Measurements from ENCODE around the gene SLX4. TPM values are rescaled to one million over a fixed set of nuclear protein-coding genes. Genes with fewer than 3 reads are reported as not detected.

The SLX4 gene
- total and polyA plus RNA-seq, 2 donors, result 2.0 to 2.9 TPM

DNA sequence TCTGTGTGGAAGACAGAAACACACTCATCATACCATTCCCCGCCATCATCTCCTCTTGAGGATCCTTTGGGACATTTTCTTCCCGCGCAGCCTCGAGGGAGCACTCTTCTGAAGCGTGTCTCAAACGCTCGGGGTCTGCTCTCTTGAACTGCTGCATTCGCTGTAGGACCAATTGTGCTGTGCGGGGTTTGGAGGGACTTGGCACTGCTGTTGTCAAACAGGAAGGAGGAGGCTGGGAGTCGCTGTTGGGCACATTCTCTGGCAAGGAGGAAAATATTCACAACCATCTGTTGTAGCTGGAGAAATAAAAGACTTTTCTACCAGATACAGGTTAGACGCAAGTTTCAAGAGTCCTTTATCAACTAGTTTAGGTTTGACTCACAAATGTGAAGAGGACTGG, 5.0 kb downstream of the SLX4 start:
- Histone ChIP-seq H3K4me1 (ENCODE audit: control insufficient read depth in 2 of 2, insufficient read depth in 2 of 2, low read length in 2 of 2) (peaks cover 6 to 9% of the 10 kb centered on the region in 2 donors), H3K9me3 (ENCODE audit: control insufficient read depth in 2 of 2, insufficient read depth in 1 of 2, low read length in 1 of 2) (no peaks in the 10 kb centered on the region), H3K27ac (ENCODE audit: low read depth in 1 of 2, low read length in 1 of 2) (no peak overlapping the region), H3K4me3 (ENCODE audit: low read length in 2 of 2) (no peak overlapping the region), H3K36me3 (ENCODE audit: control insufficient read depth in 2 of 2, insufficient read depth in 2 of 2, low read length in 1 of 2) (peaks cover 13 to 30% of the 10 kb centered on the region in 2 donors), H3K27me3 (ENCODE audit: control insufficient read depth in 2 of 2, insufficient read depth in 1 of 2, low read length in 1 of 2) (no peaks in the 10 kb centered on the region)
- WGBS, result 94% methylated on average over 11 of the region's 11 CpGs
- DNase-seq (ENCODE audit: low read depth in 6 of 9, low spot score in 9 of 9), result no peak

DNA sequence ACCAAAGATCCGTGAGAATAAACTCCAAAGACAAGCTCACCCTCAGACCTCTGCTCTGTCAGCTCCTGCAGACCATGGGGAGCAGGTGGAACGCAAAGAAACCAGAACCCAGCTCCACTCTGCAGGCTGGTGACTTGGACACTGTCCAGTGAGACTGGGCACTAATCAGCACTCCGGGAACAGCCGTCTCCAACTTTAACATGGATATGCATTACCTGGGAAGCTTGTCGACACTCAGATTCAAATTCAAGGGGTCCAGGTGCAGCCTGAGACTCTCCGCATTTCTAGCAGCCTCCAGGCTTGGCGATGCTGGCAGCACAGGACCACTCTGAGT, 9.1 kb downstream of the SLX4 start:
- H3K36me3 ChIP-seq (ENCODE audit: control insufficient read depth in 2 of 2, insufficient read depth in 2 of 2, low read length in 1 of 2), result peaks cover 30 to 53% of the 10 kb centered on the region in 2 donors

DNA sequence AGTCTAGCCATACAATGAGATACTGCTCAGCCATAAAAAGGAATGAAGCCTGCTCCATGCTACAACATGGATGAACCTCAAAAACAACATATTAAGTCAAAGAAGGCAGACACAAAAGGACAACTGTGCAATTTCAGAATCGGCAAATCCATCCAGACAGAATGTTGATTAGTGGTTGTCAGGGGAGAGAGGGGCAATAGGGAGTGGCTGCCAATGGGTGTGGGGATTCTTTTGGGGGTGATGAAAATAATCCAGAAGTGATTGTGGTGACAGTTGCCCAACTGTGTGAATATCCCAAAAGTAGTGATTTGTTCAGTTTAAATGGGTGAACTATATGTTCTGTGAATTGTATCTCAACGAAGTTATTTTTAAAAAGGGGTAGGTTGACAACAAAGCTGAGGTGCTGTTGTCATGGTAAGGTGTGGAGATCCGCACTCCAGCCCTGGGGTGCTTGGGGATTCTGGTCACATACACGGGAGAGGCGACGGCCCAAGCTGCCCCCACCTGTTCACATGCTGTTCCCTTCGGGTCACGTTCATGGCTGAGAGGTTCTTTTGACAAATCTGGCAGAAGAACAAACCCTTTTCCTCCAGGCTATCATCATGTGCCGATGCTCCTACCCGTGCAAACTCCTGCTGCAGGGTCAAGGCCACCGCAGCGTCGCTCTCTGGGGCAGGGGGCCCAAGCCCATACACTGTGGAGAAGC, 9.6 kb downstream of the SLX4 start:
- Histone ChIP-seq H3K4me1 (ENCODE audit: control insufficient read depth in 2 of 2, insufficient read depth in 2 of 2, low read length in 2 of 2) (no peaks in the 10 kb centered on the region), H3K36me3 (ENCODE audit: control insufficient read depth in 2 of 2, insufficient read depth in 2 of 2, low read length in 1 of 2) (peaks cover 30 to 57% of the 10 kb centered on the region in 2 donors), H3K4me3 (ENCODE audit: low read length in 2 of 2) (no peak overlapping the region), H3K27ac (ENCODE audit: low read depth in 1 of 2, low read length in 1 of 2) (no peak overlapping the region), H3K27me3 (ENCODE audit: control insufficient read depth in 2 of 2, insufficient read depth in 1 of 2, low read length in 1 of 2) (no peaks in the 10 kb centered on the region), H3K9me3 (ENCODE audit: control insufficient read depth in 2 of 2, insufficient read depth in 1 of 2, low read length in 1 of 2) (peaks cover 3 to 14% of the 10 kb centered on the region in 2 donors)
- WGBS, result 98% methylated on average over 13 of the region's 13 CpGs
- DNase-seq (ENCODE audit: low read depth in 6 of 9, low spot score in 9 of 9), result no peak

More for the DNA sequence above, 9.1 kb downstream of the SLX4 start:
- H3K4me3 ChIP-seq (ENCODE audit: low read length in 2 of 2), result no peak overlapping the region
- WGBS, result 99% methylated on average over 7 of the region's 7 CpGs
- DNase-seq (ENCODE audit: low read depth in 6 of 9, low spot score in 9 of 9), result no peak
- H3K4me1 ChIP-seq (ENCODE audit: control insufficient read depth in 2 of 2, insufficient read depth in 2 of 2, low read length in 2 of 2), result no peaks in the 10 kb centered on the region
- no peaks in the 10 kb centered on the region for H3K27me3 ChIP-seq (ENCODE audit: control insufficient read depth in 2 of 2, insufficient read depth in 1 of 2, low read length in 1 of 2)
- no peak overlapping the region for H3K27ac ChIP-seq (ENCODE audit: low read depth in 1 of 2, low read length in 1 of 2)
- H3K9me3 ChIP-seq (ENCODE audit: control insufficient read depth in 2 of 2, insufficient read depth in 1 of 2, low read length in 1 of 2), result peaks cover 3 to 14% of the 10 kb centered on the region in 2 donors

DNA sequence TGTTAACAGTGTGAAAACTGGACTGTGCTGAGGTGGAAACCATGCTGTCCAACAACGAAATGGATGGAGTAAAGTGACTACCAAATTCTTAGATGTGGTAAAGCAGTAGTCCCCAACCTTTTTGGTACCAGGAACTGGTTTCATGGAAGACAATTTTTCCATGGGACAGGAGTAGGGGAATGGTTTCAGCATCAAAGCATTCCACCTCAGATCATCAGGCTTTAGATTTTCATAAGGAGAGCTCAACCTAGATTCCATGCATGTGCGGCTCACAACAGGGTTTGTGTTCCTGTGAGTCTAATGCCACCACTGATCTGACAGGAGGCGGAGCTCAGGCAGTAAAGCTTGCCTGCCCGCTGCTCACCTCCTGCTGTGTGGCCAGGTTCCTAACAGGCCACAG, 11.5 kb downstream of the SLX4 start:
- H3K36me3 ChIP-seq (ENCODE audit: control insufficient read depth in 2 of 2, insufficient read depth in 2 of 2, low read length in 1 of 2), result peaks cover 34 to 58% of the 10 kb centered on the region in 2 donors
- WGBS, result 99% methylated on average over 4 of the region's 4 CpGs
- H3K9me3 ChIP-seq (ENCODE audit: control insufficient read depth in 2 of 2, insufficient read depth in 1 of 2, low read length in 1 of 2), result peaks cover 3 to 14% of the 10 kb centered on the region in 2 donors
- no peak for DNase-seq (ENCODE audit: low read depth in 6 of 9, low spot score in 9 of 9)
- no peak overlapping the region for H3K4me3 ChIP-seq (ENCODE audit: low read length in 2 of 2)
- no peaks in the 10 kb centered on the region for H3K27me3 ChIP-seq (ENCODE audit: control insufficient read depth in 2 of 2, insufficient read depth in 1 of 2, low read length in 1 of 2)
- no peaks in the 10 kb centered on the region for H3K4me1 ChIP-seq (ENCODE audit: control insufficient read depth in 2 of 2, insufficient read depth in 2 of 2, low read length in 2 of 2)
- H3K27ac ChIP-seq (ENCODE audit: low read depth in 1 of 2, low read length in 1 of 2), result no peak overlapping the region

DNA sequence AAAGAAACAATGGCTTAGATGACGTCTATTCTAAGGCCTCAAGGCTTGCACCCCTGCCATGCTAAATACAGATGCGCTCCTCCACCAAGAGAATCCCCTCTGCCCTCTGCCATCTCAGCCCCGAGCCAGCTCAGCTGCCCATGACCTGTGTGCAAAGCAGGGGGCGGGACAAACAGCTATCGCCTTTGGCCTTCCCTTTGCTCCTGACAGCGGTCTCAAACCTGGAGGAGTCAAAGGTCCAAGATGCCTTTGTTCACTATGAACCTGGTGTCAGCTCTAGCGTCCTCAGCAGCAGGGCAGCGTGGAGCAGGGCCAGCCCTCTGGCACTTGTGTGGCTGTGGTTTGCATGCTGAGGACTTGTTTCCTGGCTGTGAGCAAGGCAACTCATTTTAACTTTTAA, 12.3 kb downstream of the SLX4 start:
- 90% methylated on average over 8 of the region's 8 CpGs for WGBS
- no peak for DNase-seq (ENCODE audit: low read depth in 6 of 9, low spot score in 9 of 9)
- Histone ChIP-seq H3K27me3 (ENCODE audit: control insufficient read depth in 2 of 2, insufficient read depth in 1 of 2, low read length in 1 of 2) (no peaks in the 10 kb centered on the region), H3K36me3 (ENCODE audit: control insufficient read depth in 2 of 2, insufficient read depth in 2 of 2, low read length in 1 of 2) (peaks cover 37 to 66% of the 10 kb centered on the region in 2 donors), H3K27ac (ENCODE audit: low read depth in 1 of 2, low read length in 1 of 2) (no peak overlapping the region), H3K4me3 (ENCODE audit: low read length in 2 of 2) (no peak overlapping the region), H3K9me3 (ENCODE audit: control insufficient read depth in 2 of 2, insufficient read depth in 1 of 2, low read length in 1 of 2) (peaks cover 3 to 14% of the 10 kb centered on the region in 2 donors), H3K4me1 (ENCODE audit: control insufficient read depth in 2 of 2, insufficient read depth in 2 of 2, low read length in 2 of 2) (no peaks in the 10 kb centered on the region)

DNA sequence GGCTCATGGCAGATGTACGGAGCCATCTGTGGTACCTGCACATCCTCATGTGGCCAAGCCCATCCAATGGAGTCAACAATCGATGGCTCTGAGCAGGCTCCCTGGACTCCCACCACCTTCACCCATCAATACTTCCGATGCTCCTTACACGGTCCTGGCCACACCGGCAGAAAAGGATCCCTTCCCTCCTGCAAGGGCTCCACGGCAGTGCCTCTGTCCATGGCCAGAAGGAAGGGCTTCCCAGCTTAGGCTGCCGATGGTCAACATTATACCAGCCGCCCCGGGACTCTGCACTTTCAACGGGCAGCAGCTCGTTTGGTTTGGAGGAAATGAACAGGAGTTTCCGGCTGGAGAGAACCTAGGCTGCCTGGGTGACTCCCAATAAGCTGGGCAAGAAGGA, 13.2 kb downstream of the SLX4 start:
- no peak overlapping the region for H3K4me3 ChIP-seq (ENCODE audit: low read length in 2 of 2)
- H3K9me3 ChIP-seq (ENCODE audit: control insufficient read depth in 2 of 2, insufficient read depth in 1 of 2, low read length in 1 of 2), result peaks cover 3 to 14% of the 10 kb centered on the region in 2 donors
- peaks cover 37 to 63% of the 10 kb centered on the region in 2 donors for H3K36me3 ChIP-seq (ENCODE audit: control insufficient read depth in 2 of 2, insufficient read depth in 2 of 2, low read length in 1 of 2)
- no peak for DNase-seq (ENCODE audit: low read depth in 6 of 9, low spot score in 9 of 9)
- WGBS, result 98% methylated on average over 12 of the region's 12 CpGs
- no peaks in the 10 kb centered on the region for H3K27me3 ChIP-seq (ENCODE audit: control insufficient read depth in 2 of 2, insufficient read depth in 1 of 2, low read length in 1 of 2)
- H3K4me1 ChIP-seq (ENCODE audit: control insufficient read depth in 2 of 2, insufficient read depth in 2 of 2, low read length in 2 of 2), result no peaks in the 10 kb centered on the region
- H3K27ac ChIP-seq (ENCODE audit: low read depth in 1 of 2, low read length in 1 of 2), result no peak overlapping the region

DNA sequence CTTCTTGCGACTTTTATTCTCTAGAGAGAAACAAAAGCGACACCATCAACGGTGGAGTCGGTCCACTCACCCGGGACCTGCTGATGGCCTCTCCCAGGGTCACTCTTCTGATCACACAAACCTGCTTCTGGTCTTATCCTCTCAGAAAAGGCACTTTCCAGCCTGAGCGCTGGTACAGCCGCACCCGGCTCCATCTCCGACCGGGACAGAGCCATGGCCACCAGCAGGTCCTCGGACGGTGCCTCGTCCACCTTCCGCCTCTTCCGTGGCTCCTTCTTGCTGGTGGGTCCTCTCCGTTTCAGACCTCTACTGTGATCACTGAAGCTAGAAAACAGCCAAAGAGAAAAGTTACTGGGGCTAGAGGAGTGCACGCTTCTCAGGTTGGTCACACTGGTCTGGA, 13.7 kb downstream of the SLX4 start:
- 98% methylated on average over 17 of the region's 17 CpGs for WGBS
- Histone ChIP-seq H3K4me3 (ENCODE audit: low read length in 2 of 2) (no peak overlapping the region), H3K36me3 (ENCODE audit: control insufficient read depth in 2 of 2, insufficient read depth in 2 of 2, low read length in 1 of 2) (peaks cover 35 to 58% of the 10 kb centered on the region in 2 donors), H3K4me1 (ENCODE audit: control insufficient read depth in 2 of 2, insufficient read depth in 2 of 2, low read length in 2 of 2) (no peaks in the 10 kb centered on the region), H3K27ac (ENCODE audit: low read depth in 1 of 2, low read length in 1 of 2) (no peak overlapping the region), H3K27me3 (ENCODE audit: control insufficient read depth in 2 of 2, insufficient read depth in 1 of 2, low read length in 1 of 2) (no peaks in the 10 kb centered on the region), H3K9me3 (ENCODE audit: control insufficient read depth in 2 of 2, insufficient read depth in 1 of 2, low read length in 1 of 2) (peaks cover 3 to 14% of the 10 kb centered on the region in 2 donors)
- DNase-seq (ENCODE audit: low read depth in 6 of 9, low spot score in 9 of 9), result no peak

DNA sequence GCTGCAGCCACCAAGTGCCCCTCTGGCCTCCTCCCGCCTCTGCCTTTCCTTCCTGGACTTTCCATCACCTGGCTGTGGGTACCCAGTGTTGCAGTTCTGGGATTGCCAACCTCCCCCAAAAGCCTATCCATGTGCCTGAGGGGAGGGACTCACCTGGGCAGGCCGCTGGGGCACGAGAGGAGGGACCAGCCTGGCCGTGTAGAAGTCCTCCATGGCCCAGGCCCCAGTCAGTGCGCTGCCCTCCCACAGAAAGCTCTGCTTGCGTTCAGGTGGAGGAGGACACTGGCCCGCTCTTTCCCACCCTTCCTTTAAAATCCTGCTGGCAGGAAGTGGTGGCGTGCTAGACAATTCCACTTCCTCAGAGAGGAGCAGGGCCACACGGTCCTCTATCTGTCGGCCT, 14.2 kb downstream of the SLX4 start:
- WGBS, result 82% methylated on average over 10 of the region's 10 CpGs
- no peak overlapping the region for H3K4me3 ChIP-seq (ENCODE audit: low read length in 2 of 2)
- no peak for DNase-seq (ENCODE audit: low read depth in 6 of 9, low spot score in 9 of 9)

DNA sequence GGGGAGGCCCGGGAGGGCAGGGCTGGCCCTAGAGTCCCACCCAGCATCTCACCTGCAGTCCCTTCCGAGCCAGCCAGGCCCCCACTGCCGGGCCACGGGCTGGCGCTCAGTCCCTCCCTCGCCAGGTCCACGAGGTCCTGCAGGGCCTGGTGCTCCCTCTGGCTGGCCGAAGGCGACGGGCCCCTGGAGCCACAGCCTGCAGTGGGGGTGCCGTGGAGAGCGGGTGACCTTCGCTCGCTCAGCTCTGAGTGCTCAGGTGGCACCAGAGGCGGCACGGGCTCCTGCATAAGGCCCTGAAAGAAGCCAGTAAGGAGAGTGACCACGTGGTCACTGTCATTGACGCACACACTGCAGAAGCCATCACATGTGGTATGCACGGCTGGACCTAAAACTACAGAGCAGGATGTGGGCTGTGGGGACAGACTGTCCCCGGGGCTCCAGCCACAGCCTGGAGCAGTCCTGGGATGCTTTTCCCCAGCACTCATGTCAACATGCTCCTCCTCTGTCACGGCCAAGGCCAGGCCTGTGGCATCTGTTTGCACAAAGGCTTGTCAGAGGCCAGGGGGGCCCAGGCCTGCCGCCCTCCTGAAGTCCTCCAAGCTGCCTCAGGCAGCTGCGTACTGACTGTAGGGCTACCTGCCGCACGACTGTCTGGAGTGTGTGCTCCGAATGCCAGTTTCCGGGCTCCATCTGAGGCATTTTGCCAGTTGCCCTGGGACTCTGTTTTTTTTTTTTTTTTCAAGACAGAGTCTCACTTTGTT, 15.1 kb downstream of the SLX4 start:
- DNase-seq (ENCODE audit: low read depth in 6 of 9, low spot score in 9 of 9), result no peak
- H3K4me1 ChIP-seq (ENCODE audit: control insufficient read depth in 2 of 2, insufficient read depth in 2 of 2, low read length in 2 of 2), result no peaks in the 10 kb centered on the region
- no peak overlapping the region for H3K4me3 ChIP-seq (ENCODE audit: low read length in 2 of 2)
- peaks cover 3 to 14% of the 10 kb centered on the region in 2 donors for H3K9me3 ChIP-seq (ENCODE audit: control insufficient read depth in 2 of 2, insufficient read depth in 1 of 2, low read length in 1 of 2)
- 98% methylated on average over 27 of the region's 27 CpGs for WGBS
- H3K27me3 ChIP-seq (ENCODE audit: control insufficient read depth in 2 of 2, insufficient read depth in 1 of 2, low read length in 1 of 2), result no peaks in the 10 kb centered on the region
- H3K36me3 ChIP-seq (ENCODE audit: control insufficient read depth in 2 of 2, insufficient read depth in 2 of 2, low read length in 1 of 2), result peaks cover 35 to 59% of the 10 kb centered on the region in 2 donors
- no peak overlapping the region for H3K27ac ChIP-seq (ENCODE audit: low read depth in 1 of 2, low read length in 1 of 2)

More for the DNA sequence above, 14.2 kb downstream of the SLX4 start:
- no peaks in the 10 kb centered on the region for H3K27me3 ChIP-seq (ENCODE audit: control insufficient read depth in 2 of 2, insufficient read depth in 1 of 2, low read length in 1 of 2)
- H3K27ac ChIP-seq (ENCODE audit: low read depth in 1 of 2, low read length in 1 of 2), result no peak overlapping the region
- H3K36me3 ChIP-seq (ENCODE audit: control insufficient read depth in 2 of 2, insufficient read depth in 2 of 2, low read length in 1 of 2), result peaks cover 35 to 57% of the 10 kb centered on the region in 2 donors
- peaks cover 3 to 14% of the 10 kb centered on the region in 2 donors for H3K9me3 ChIP-seq (ENCODE audit: control insufficient read depth in 2 of 2, insufficient read depth in 1 of 2, low read length in 1 of 2)
- no peaks in the 10 kb centered on the region for H3K4me1 ChIP-seq (ENCODE audit: control insufficient read depth in 2 of 2, insufficient read depth in 2 of 2, low read length in 2 of 2)
